ENCODE results near the gene CADPS.

DNA sequence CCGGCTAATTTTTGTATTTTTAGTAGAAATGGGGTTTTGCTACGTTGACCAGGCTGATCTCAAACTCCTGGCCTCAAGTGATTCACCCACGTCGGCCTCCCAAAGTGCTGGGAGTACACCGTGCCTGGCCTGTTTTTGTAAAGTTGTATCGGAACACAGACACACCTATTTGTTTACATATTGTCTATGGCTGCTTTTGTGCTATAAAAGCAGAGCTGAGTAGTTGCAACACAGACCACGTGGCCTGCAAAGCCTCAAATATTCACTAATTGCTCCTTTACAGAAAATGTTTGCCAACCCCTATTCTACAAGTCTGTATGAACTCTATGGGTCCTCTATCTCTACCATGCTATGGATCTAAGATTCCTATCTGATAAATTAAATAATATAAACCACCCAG lies 175.5 kb downstream of the CADPS start:
- TF ChIP-seq, protein P1, sequence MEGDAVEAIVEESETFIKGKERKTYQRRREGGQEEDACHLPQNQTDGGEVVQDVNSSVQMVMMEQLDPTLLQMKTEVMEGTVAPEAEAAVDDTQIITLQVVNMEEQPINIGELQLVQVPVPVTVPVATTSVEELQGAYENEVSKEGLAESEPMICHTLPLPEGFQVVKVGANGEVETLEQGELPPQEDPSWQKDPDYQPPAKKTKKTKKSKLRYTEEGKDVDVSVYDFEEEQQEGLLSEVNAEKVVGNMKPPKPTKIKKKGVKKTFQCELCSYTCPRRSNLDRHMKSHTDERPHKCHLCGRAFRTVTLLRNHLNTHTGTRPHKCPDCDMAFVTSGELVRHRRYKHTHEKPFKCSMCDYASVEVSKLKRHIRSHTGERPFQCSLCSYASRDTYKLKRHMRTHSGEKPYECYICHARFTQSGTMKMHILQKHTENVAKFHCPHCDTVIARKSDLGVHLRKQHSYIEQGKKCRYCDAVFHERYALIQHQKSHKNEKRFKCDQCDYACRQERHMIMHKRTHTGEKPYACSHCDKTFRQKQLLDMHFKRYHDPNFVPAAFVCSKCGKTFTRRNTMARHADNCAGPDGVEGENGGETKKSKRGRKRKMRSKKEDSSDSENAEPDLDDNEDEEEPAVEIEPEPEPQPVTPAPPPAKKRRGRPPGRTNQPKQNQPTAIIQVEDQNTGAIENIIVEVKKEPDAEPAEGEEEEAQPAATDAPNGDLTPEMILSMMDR (IDR thresholded peaks at IDR 0.05; ENCODE audit: poor library complexity), result no peak
- no peak for TF ChIP-seq EZH2 (IDR thresholded peaks at IDR 0.05; ENCODE audit: borderline replicate concordance)
- TF ChIP-seq EZH2phosphoT487 (IDR thresholded peaks at IDR 0.05; ENCODE audit: low read depth, severe bottlenecking, unreplicated experiment), result no peak

Measured in hepatocyte (in vitro differentiated cells).